ENCODE results near the gene TFAM. TPM values are rescaled to one million over a fixed set of nuclear protein-coding genes. Genes with fewer than 3 reads are reported as not detected.

Gene TFAM
- total RNA-seq, 4 donors from 2014 or later, result 23.1 to 33.8 (median 32.2) TPM

- no peaks in the 10 kb centered on the region for H3K36me3 ChIP-seq
- DNase-seq, result no peak
- peaks cover 0 to 3% of the 10 kb centered on the region in 2 donors for H3K4me1 ChIP-seq
- WGBS, 2 donors, result 56 to 64% methylated on average over 2 of the region's 2 CpGs
- no peak overlapping the region for H3K4me3 ChIP-seq (replicated peaks in 1 of 3)
- H3K9me3 ChIP-seq, result no peaks in the 10 kb centered on the region
- no peaks in the 10 kb centered on the region for H3K27me3 ChIP-seq
- intact Hi-C loops (cut with DNase I), result no loop called here
- no peak overlapping the region for H3K27ac ChIP-seq
- TF ChIP-seq CTCF (IDR thresholded peaks at IDR 0.05) (no peak), POLR2A (IDR thresholded peaks at IDR 0.05) (no peak)
Observed at GRCh38 chr10:58352956-58353610, 32.1 kb upstream of the TFAM start.

- Histone ChIP-seq H3K27me3 (no peaks in the 10 kb centered on the region), H3K27ac (no peak overlapping the region), H3K4me3 (replicated peaks in 1 of 3) (no peak overlapping the region), H3K36me3 (no peaks in the 10 kb centered on the region), H3K9me3 (no peaks in the 10 kb centered on the region), H3K4me1 (peaks cover 0 to 3% of the 10 kb centered on the region in 2 donors)
- no peak for DNase-seq
- WGBS, 2 donors, result 53 to 55% methylated on average over 2 of the region's 2 CpGs
- no peak for TF ChIP-seq POLR2A (IDR thresholded peaks at IDR 0.05)
- TF ChIP-seq CTCF (IDR thresholded peaks at IDR 0.05), result no peak
- intact Hi-C loops (cut with DNase I), result no loop called here
Observed at GRCh38 chr10:58356756-58357155, 28.5 kb upstream of the TFAM start.

GRCh38 chr10:58358314-58358933 is 26.8 kb upstream of the TFAM start:
- no peak for TF ChIP-seq CTCF (IDR thresholded peaks at IDR 0.05)
- TF ChIP-seq POLR2A (IDR thresholded peaks at IDR 0.05), result no peak
- no peaks in the 10 kb centered on the region for H3K36me3 ChIP-seq
- intact Hi-C loops (cut with DNase I), result no loop called here
- H3K4me3 ChIP-seq (replicated peaks in 1 of 3), result no peak overlapping the region
- H3K9me3 ChIP-seq, result no peaks in the 10 kb centered on the region
- no peak for DNase-seq
- no peaks in the 10 kb centered on the region for H3K27me3 ChIP-seq
- WGBS, 2 donors, result 91 to 92% methylated on average over 4 of the region's 4 CpGs
- peaks cover 0 to 3% of the 10 kb centered on the region in 2 donors for H3K4me1 ChIP-seq
- H3K27ac ChIP-seq, result no peak overlapping the region

GRCh38 chr10:58358947-58359346 is 26.3 kb upstream of the TFAM start:
- 95 to 97% methylated on average over 1 of the region's 1 CpG for WGBS, 2 donors
- no peak overlapping the region for H3K27ac ChIP-seq

More at GRCh38 chr10:58358947-58359346, 26.3 kb upstream of the TFAM start:
- Histone ChIP-seq H3K27me3 (no peaks in the 10 kb centered on the region), H3K36me3 (no peaks in the 10 kb centered on the region), H3K4me1 (peaks cover 0 to 3% of the 10 kb centered on the region in 2 donors), H3K9me3 (no peaks in the 10 kb centered on the region), H3K4me3 (replicated peaks in 1 of 3) (no peak overlapping the region)
- TF ChIP-seq POLR2A (IDR thresholded peaks at IDR 0.05) (no peak), CTCF (IDR thresholded peaks at IDR 0.05) (no peak)
- intact Hi-C loops (cut with DNase I), result no loop called here
- DNase-seq, result no peak
